Posterior vena cava (tissue), 2 donors: Measurements from ENCODE around the gene FEM1B. TPM values are rescaled to one million over a fixed set of nuclear protein-coding genes. Genes with fewer than 3 reads are reported as not detected.
"Not testable (repeated sequence)": the region's sequence is repeated elsewhere in the genome, so short reads cannot be mapped to it uniquely, and the experiment has no call there.

ENCODE experiments used
- DNase-seq: peaks from one replicate; pipeline ENCODE4 v3.0.0-alpha.2; 2020; ENCODE audit warnings: low spot score
- intact Hi-C, 2 donors: fragments of 100-400 bp; cut with DNase I; formaldehyde crosslinking; loops; one replicate each; pipeline versions ENCODE4 v1.14.1 to v1.14.2; 2022 to 2023
- long read RNA-seq, 2 donors: library from polyadenylated mRNA; unstranded; transcript quantifications; one replicate each; pipeline ENCODE4 v2.0.0, GENCODE V29; 2020 to 2021
- total RNA-seq, 2 donors: library from RNA; stranded (reverse); fragmentation: NEBNext Ultra II Directional; extraction: Animal tissue kit (Norgen Biotek cat#: 25700); gene quantifications; one replicate each; pipeline ENCODE4 v1.2.1, GENCODE V29; 2021
- donor health status: DM: yes; HTN: yes; CAD: no.
- donor health status: DM: yes; HTN: yes; CAD: no.

FEM1B gene
- 100 to 1,000 TPM in 1 of 2 donors, 10 to 100 TPM in 1; 98.5 to 138 TPM for total RNA-seq
- long read RNA-seq, donor 1, full-length matches to known transcripts: 16 of 25 reads
- long read RNA-seq, donor 1, partial matches to known transcripts: 0 of 25 reads
- long read RNA-seq, donor 1, other reads (novel, unspliced or antisense): 9 of 25 reads
- long read RNA-seq, donor 2, full-length matches to known transcripts: 2 of 15 reads
- long read RNA-seq, donor 2, partial matches to known transcripts: 0 of 15 reads
- long read RNA-seq, donor 2, other reads (novel, unspliced or antisense): 13 of 15 reads

GRCh38 chr15:68277603-68278344, at the start of gene FEM1B:
Gene FEM1B (plus strand): TSS chr15:68277745. CDS start chr15:68278418, 673 bp downstream.
- intact Hi-C loops: no loop called here
- DNase-seq: peak; percentile 97

DNA sequence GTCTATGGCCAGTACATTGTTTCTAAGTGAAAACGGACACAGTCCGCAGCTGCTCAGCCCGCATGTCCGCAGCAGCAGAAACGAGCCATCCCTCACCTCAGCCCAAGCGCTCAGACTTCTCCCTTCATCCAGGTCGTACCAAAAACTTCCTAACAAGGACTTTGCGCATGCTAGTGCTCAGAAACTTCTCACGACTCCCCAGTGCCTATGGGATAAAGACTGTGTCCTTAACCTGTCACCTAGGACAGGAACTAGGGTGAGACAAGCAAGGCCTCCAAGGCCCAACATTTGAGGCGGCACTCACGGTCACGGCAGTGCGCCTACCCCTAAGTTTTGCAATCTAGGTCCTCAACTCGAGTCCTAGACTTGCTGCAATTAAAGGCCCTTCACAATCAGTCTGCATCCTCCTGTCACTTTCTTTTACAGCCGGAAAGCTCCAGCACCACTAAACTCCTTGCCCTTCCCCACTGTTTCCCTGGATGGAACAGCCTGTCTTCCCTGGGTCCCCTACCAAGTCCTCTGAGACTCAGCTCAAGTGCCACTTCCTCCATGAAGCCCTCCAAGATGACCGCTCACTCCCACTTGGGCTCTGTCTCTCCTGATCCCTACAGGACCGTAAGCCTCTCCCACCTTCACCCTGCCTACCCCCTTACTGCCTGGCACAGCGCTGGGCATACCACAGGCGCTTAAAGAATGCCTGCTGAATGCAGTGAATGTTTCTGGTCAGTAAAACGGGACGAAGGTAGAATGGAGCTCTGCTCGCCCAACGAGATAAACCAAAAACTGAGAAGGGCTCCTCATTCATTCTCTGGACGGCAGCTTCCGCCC, 49.2 kb upstream of the FEM1B start:
- peak; percentile 24 for DNase-seq
- intact Hi-C loops: no loop called here

DNA sequence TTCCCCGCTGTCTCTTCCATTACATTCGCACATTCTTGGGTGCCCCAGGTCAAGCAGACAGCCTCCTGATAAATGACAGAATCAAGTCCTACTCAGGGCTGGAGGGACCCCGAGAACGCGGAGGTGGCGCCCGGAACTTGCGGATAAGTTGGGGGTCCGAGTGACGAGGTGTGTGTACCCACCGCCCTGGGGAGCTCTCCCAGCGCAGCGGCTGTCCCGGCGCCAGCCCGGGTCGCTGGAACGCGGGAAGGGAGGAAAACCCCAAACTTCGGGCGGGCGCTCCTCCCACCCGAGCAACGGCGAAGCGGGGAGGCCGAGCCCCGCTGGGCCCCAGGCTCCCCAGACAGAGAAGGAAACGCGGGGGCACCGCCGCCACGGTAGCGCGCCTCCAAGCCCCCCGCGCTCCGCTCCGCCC, 48.6 kb upstream of the FEM1B start:
- intact Hi-C loops: no loop called here
- peak; percentile 82 for DNase-seq

DNA sequence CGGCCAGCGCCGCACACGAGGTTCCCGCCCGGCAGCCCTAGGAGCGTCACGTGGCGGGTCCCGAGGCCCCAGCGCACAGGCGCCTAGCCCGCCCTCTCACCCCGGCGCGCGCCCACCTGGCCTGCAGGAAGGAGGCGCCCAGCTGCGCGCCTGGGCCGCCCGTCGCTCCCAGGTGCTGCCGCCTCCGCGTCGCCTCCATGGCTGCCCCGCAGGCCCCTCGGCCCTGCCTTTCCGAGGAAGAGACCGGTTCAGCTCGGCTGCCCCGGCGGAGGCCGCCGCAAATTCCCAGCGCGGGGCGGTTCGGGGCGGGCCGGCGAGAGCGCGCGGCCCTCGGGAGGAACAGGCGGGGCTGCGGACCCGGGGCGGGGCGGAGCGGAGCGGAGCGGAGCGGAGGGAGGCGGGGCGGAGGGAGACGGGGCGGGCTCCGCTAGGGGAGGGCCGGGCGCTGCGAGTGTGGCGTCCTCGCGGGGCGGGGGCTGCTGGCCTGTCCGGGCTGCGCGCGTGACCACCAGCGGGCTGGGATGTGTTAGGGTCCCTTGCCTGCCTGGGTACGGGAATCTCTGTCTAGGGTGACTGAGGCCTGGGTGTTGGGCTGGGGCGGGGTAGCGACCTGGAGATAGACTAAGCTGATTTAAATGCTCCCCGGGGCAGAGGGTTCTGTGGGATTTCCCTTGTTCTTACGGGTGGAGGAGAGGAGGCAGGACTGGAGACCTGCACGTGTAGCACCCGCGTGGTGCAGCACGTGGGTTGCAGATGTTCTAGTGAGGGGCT, 48.0 kb upstream of the FEM1B start, which contains the start of gene CLN6:
CLN6 (minus strand) TSS at position 343 of the 771 bp plus-strand sequence; CDS start at position 199, 144 bp downstream.
- intact Hi-C loops: no loop called here
- peak; percentile 94 for DNase-seq

GRCh38 chr15:68230157-68231100, 47.1 kb upstream of the FEM1B start:
- intact Hi-C loops: no loop called here
- DNase-seq: peak; percentile 64

DNA sequence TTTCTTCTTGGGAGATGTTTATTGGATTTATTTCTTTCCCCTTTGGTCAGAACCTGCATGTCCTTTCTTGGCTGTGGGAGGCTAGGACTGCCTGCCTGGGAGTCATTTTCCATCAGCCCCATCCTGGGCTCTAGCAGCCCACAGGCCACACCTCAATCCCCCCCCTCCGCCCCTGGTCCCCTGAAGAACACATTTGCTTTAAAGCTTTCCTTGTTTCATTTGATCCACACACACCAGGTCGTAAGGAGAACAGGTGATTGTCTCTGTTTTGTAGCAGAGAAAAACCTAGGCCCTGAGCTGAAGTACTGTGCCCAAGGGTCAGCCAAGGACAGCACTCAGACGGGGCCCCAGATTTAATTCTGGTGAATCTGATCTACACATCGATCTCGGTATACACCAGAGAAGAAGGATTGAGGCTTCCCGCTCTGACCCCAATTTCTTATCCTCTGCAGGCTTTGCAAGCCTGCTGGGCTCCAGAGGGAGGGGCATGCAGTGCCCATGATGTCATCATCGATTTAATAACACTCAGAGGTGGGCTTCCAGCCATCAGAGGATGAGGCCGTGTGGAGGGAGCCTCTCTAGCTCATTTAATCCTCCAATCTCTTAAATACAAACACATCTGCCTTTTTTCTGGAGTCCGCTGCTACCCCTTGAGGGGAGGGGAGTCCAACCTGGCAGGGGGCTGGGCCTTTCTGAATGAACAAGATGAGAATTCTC, 46.3 kb upstream of the FEM1B start:
- intact Hi-C loops: no loop called here
- peak; percentile 45 for DNase-seq

DNA sequence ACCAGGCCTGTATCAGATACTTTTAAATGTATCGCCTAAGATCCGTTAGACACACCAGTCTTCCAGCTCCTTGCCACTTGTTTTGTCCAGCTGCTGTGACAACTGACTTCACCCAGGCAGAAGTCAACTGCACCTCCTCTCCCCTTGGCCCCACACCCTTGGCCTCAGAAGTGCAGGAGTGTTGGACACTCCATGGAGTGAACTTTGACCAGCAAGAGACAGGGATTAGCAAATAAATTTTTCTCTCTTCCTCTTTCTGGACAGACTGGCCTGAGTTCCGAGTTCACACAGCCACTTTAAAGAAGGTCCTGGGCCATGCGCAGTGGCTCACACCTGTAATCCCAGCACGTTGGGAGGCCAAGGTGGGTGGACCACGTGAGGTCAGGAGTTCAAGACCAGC, 45.1 kb upstream of the FEM1B start:
- intact Hi-C loops: no loop called here
- DNase-seq: no peak

GRCh38 chr15:68232937-68233336, 44.6 kb upstream of the FEM1B start:
- peak; percentile 75 for DNase-seq
- intact Hi-C loops: no loop called here

DNA sequence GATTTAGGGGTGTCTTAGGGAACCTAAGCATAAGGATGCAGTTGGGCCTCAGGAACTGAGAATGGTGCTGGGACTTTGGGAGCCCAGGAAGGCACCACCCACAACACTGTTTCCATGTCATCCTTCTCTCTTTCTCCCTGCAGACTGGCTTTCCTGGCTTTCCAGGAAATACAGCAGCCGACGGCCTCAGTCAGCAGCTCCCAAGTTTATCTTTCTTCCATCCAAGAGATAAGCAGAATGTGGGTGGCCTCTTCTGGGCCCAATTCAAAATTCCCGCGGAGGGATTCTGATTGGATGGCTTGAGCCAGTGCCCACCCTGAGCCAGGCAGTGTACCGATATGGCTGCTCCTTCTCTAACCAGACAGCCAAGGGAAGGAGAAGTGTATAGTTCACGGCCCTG, 43.5 kb upstream of the FEM1B start:
- intact Hi-C loops: no loop called here
- DNase-seq: peak; percentile 62

GRCh38 chr15:68234520-68234919, 43.0 kb upstream of the FEM1B start:
- DNase-seq, intact Hi-C loops: not testable (repeated sequence)

DNA sequence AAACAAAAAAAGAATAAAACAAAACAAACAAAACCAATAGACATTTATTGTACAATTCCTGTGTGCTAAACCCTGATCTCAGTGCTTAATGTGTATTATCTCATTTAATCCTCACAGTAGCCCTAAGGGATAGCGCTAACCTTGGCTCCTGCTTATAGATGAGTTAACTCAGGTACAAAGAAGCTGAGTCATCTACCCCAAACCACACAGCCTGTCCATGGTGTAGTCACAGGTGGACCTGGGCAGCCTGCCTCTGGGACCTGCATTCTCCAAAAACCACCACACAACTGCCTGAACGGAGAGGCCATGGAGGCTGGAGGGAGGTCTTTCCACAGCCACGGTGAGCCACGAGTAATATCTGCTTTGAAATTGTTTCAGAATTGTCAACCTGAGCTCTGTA, 42.5 kb upstream of the FEM1B start:
- intact Hi-C loops: no loop called here

DNA sequence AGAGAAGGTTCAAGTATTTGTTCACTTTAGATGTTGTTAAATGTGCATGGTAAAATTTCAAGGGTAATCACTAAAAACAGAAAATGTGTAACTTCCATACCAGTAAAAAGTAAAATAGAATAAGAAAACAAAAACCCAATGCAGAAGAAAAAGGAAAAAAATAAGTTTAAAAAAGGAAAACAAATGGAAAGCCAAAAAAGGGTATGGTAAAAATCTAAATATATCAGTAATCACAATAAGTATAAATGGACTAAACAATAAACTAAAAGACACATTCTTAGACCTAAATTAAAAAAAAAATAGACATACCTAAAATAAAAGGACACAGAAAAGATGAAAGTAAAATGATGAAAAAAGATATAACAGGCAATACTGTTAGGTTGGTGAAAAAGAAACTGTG, 38.5 kb upstream of the FEM1B start:
- DNase-seq: no peak
- intact Hi-C loops: no loop called here

More for the DNA sequence above, 42.5 kb upstream of the FEM1B start:
- DNase-seq: peak; percentile 52

- DNase-seq: no peak
- intact Hi-C loops: no loop called here
These were observed 36.2 kb upstream of the FEM1B start for GRCh38 chr15:68241088-68241935.

GRCh38 chr15:68244235-68244634, 33.3 kb upstream of the FEM1B start:
- DNase-seq: no peak
- intact Hi-C loops: no loop called here

GRCh38 chr15:68249058-68249713, 28.4 kb upstream of the FEM1B start:
- DNase-seq: no peak
- intact Hi-C loops: no loop called here
